ENCODE data around the gene PRAF2.

Gene PRAF2

DNA sequence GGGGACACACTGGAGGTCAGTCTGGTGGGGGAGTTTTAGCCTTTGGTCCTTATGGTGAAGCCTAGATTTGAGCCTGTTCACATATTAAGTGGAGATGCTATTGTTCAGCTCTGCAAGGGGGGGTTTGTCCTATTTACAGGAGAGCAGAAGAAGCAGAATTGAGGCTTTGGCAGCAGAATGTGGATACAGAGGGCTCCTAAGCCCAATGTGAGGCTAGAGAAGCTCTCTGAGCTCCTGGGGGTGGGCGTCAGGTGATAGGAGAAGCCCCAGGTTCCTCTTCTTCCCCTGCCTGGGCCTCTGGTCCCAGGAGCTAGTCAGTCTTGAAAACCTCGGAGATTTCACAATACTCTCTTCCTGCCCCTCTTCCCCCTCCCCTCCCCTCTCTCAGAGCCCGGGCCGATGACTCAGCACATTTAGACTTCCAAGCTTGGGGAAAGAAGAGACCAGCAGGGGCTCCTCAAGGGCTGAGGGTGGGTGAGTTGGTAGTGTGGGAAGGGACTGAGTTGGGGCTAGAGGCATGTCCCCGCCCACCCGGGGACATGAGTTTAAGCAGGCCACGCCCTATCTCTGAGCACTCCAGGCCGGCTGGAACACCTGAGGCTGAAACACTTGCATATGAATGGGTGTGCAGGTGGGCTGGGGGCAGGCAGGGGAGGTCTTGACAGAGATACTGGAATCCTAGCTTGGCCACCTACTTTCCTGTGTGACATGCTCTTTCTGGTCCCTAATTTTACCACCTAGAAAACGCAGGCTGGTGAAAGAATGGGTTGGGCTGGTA is 34.0 kb downstream of the PRAF2 start:
- no peak for TF ChIP-seq TAF1 (IDR thresholded peaks at IDR 0.05; ENCODE audit: borderline replicate concordance, low read depth, low read length)
- no peak for TF ChIP-seq POLR2AphosphoS5 (IDR thresholded peaks at IDR 0.05; ENCODE audit: low read depth, low read length)
- no peak for TF ChIP-seq POLR2A (IDR thresholded peaks at IDR 0.05; ENCODE audit: low read depth, low read length)
- FAIRE-seq (no peak), DNase-seq (ENCODE audit: insufficient read length) (no peak)

DNA sequence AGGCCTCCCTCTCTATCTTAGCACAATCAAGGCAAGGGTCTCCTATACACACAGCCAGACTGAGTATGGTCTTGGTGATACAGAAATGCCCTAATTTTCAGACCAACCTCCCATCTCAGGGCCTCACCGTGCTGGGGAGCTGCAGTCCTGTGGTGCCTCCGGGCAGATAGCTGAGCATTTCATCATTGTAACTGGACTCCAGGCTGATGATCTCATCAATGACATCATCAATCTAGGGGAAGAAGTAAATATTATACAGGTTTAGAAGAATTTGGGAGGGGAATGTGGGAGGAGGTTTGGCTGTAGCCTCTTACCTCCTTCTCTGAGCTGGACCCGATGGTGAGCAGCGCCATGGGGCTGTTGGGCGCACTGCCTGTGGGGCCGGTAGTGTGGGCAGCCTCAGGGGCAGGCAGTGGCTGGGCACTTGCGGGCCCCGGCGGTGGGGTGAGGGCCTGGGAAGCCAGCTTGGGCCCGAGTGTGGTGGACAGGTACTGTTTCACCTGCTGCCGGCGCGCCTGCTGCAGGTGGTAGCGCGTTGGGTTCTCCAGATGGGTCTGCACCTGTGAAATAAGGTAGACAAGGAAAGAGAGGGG is 35.8 kb downstream of the PRAF2 start:
- DNase-seq (ENCODE audit: insufficient read length), result no peak
- no peak for FAIRE-seq
- TF ChIP-seq POLR2AphosphoS5 (IDR thresholded peaks at IDR 0.05; ENCODE audit: low read depth, low read length) (no peak), TAF1 (IDR thresholded peaks at IDR 0.05; ENCODE audit: borderline replicate concordance, low read depth, low read length) (no peak), POLR2A (IDR thresholded peaks at IDR 0.05; ENCODE audit: low read depth, low read length) (no peak)

DNA sequence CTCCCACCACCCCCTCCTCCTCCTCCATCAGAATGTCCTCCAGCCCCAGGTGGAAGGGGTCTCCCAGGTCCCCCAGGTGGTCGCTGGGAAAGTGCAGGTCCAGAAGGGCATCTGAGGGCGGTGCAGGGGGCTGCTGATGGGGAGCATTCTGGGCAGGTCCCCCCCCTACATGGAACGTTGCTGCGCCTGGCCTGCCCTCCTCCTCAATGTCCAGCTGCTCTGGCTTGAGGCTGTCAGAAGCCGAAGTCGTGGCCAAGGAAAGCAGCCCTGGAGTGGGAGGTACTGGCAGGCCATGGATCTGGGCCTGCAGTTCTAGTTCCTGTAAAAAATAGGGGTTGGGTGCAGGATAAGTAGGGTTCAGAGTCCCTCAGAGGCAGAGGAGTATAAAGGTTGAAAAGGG is 43.5 kb downstream of the PRAF2 start:
- FAIRE-seq (no peak), DNase-seq (ENCODE audit: insufficient read length) (no peak)
- TF ChIP-seq POLR2A (IDR thresholded peaks at IDR 0.05; ENCODE audit: low read depth, low read length), result no peak
- TF ChIP-seq TAF1 (IDR thresholded peaks at IDR 0.05; ENCODE audit: borderline replicate concordance, low read depth, low read length), result no peak
- TF ChIP-seq POLR2AphosphoS5 (IDR thresholded peaks at IDR 0.05; ENCODE audit: low read depth, low read length), result no peak

DNA sequence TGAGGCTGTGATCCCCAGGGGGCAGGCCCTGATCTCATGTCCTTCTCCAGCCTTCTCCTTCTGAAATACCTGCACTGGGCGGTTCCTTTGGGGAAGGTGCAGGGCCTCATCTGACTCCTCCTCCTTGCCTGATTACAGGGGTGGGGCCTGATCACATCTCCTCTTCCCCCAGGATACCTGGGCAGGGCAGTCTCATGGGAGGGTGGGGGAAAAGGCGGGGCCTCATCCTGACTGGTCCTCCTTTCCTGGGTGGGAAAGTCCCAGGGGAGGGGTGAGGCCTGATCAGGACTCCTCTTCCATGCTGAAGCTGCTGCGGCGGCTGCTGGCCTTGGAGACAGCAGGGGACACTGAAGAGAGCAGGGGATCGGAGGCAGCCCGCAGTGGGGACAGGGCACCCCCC is 43.9 kb downstream of the PRAF2 start:
- DNase-seq (ENCODE audit: insufficient read length), result no peak
- FAIRE-seq, result no peak
- no peak for TF ChIP-seq POLR2A (IDR thresholded peaks at IDR 0.05; ENCODE audit: low read depth, low read length)
- no peak for TF ChIP-seq TAF1 (IDR thresholded peaks at IDR 0.05; ENCODE audit: borderline replicate concordance, low read depth, low read length)
- no peak for TF ChIP-seq POLR2AphosphoS5 (IDR thresholded peaks at IDR 0.05; ENCODE audit: low read depth, low read length)
